ENCODE results near the gene SND1.

SND1 gene

GRCh38 chr7:128030654-128031611, 378.9 kb downstream of the SND1 start, which contains the start of gene LRRC4:
TSS of gene LRRC4 (minus strand) at chr7:128031437. CDS start at chr7:128030640, 797 bp downstream.
- DNase-seq: peak; percentile 58

DNA sequence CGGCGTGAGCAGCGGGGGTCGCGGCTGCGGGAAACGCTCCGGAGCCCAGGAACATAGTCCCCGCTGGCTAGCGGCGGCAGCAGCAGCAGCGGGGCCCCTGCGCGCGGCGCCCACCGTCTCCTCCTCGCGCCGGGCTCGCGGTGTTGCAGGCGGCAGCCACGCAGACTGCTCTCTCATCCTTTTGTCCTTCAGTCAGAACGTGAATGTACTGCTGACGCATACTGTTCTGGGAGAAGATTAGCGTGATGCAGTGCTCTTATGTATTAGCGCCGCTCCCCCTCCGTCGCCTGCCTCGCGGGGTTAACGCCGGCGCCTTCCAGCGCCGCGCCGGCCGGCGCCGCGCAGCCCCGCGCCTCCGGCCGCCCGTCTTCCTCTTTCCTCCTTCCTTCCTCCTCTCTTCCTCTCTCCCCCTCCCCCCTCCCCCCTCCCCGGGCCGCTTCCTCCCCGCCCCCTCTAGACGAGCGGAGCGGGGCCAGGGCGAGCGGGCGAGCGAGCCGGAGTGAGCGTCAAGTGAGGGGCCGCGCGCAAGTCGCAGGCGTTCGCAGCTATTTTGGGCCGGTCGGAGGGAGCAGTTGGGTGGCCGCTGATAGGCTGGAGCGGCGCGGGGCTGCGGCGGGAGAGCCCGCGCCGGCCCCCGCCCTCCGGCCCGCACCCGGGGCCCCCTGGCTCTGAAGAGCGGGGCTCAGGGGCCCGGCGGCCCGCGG, 380.1 kb downstream of the SND1 start:
- peak; percentile 75 for DNase-seq

- DNase-seq: peak; percentile 36
These were observed 380.7 kb downstream of the SND1 start for GRCh38 chr7:128032605-128033235.

- DNase-seq: no peak
These were observed 381.3 kb downstream of the SND1 start for GRCh38 chr7:128033246-128033645.

DNA sequence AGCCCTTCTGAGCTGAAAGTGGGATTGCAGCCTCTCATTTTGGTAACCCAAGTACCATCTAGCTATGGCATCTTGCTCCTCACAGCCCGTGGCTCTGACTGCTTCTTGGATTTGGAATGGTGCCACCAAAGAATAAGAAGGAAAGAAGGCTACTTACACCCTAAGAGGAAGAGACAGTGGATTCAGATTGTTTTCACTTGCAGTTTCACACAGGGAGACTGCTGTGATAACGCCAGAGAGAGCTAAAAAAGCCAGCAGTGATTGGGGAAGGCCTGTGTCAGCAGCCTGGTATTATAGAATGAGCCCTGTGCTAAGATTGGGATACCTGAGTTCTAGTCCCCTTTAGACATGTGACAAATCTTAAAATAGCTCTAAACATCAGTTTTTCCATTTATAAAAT, 382.8 kb downstream of the SND1 start:
- no peak for DNase-seq

DNA sequence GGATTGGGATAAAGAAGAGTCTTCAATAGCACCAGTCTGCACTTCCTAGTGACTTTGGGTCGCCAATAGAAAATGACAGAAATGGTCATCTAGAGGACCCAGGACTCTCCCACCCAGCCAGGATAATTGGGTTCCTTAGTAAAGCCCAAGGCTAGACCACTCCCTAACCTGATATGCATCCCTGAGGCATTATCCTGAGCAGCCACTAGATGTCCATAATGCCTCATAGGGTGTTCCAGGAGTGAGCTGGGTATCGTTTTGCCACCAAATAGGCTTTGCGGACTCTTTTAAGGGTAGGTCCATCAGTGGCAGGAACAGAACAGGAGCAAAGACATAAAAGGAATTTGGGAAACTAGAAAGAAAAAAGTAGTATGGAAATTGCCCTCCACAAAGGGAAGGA, 383.7 kb downstream of the SND1 start:
- no peak for DNase-seq

- DNase-seq: no peak
These were observed 384.4 kb downstream of the SND1 start for GRCh38 chr7:128036226-128036940.

- DNase-seq: no peak
These were observed 385.1 kb downstream of the SND1 start for GRCh38 chr7:128037081-128037480.

DNA sequence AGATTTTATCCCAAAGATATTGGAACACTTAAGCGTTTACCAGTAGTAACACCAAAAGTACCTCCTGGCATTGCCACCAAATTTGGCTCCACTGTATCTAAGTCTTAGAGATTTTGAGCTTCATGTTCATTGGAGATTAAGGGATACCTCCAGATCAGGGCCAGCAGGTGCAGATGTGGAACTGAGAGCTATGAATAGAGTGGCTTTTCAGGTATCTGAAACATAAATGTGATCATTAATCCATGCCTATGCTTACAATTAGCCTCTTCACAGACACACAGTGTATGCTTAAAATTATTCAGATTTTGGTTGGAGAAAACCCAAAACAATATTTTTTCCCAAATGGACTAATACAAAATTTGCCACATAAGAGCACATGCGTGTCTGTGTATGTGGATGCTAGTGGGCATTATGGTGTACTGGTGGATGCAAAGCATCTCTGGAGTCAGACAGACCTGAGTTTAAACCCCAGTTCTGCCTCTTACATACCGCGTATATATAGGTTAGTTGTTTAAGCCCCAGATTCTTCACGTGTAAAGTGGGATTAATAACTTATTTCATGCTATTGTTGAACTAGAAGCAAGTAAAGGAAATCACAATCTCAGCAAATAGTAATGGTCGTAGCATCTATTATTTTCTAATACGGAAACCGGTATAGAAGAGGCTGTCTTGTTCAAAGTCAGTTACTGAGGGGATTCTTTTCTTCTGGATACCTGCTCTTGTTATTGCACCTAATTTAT, 386.1 kb downstream of the SND1 start:
- DNase-seq: no peak

DNA sequence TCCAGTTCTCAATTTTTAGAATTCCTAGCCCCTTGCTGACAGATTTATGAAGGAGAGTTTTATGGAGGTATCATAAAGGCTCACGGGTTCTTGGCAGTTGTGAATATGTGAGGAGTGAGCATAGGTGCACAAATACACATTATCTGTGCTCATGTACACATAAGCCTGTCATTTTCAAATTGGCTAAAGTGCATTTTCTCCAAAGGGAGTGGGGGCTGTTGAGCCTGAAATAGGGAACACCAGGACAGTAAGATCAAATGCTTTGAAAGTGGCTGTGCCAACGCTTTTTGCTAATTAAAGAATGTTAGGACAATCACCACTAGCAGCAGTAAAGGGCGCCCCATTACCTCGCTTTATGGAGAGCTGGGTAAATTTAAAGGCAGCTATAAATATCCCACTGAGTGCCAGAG, 387.6 kb downstream of the SND1 start:
- no peak for DNase-seq

DNA sequence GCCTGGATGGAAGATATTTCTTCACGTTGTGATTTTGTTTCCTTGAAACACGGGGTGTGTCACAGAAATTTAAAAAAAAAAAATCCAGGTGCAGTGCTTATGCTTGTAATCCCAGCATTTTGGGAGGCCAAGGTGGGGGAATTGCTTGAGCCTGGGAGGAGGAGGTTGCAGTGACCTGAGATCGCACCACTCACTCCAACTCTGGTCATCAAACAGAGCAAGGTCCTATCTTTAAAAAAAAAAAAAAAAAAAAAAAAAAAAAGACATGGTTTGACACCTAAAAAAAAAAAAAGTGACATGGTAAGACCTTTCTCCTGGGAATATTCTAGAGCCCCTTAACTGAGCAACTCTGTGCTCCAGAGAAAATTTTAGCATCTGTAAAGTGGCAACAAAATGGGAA, 388.2 kb downstream of the SND1 start:
- no peak for DNase-seq

DNA sequence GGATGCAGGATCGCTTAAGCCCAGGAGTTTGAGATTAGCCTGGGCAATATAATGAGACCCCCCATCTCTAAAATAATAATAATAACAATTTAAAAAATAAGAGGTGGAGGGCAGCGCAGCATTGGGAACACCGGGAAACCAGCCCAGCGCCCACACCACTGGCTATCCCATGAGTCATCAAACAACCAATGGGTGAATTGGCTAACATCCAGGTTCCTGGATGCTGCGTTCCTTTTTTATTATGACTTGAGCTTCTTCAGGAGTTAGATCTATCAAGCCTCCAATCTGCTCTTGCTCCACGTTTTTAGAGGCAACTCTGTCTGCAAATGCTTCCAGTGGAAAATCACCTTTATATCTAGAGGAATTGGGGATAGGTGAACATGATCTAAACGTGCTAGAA, 389.2 kb downstream of the SND1 start:
- no peak for DNase-seq

DNA sequence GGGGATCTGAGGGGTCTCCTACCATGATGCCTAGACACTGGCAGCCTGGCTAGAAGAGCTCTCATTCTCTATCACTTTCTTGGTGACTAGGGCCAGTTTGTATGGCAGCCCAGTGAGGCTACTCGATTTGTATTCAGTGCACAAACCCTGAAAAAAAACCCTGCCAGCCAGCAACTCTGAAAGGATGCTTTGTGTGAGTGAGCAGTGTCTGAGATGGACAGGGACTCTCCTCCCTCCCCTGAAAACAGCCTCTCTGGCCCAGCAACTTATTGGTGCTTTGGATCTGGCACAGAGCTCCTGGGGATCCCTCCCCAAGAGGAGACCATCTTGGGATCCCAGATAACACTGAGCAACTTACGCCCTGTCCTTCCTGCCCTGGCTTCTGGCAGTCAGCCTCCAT, 390.0 kb downstream of the SND1 start:
- DNase-seq: no peak

GRCh38 chr7:128044064-128044463, 392.1 kb downstream of the SND1 start:
- no peak for DNase-seq

DNA sequence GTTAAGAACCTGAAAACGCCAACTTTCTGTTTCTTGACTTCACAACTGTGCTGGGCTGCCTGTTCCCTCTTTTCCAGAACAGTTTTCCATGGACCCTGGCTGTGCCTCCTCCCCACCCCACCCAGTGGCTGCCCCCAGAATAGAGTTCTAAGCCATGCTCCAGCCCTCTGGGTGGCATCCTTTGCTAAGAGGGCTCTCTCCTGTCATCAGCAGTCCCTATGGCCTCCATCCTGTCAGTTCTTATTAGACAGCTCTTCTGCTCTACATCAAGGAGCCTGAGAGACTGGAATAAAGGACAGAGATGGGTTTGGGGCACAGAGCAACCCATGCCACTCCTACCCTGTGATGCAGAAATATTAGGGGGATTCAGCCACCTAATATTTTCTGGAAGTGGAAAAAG, 393.2 kb downstream of the SND1 start:
- DNase-seq: no peak

DNA sequence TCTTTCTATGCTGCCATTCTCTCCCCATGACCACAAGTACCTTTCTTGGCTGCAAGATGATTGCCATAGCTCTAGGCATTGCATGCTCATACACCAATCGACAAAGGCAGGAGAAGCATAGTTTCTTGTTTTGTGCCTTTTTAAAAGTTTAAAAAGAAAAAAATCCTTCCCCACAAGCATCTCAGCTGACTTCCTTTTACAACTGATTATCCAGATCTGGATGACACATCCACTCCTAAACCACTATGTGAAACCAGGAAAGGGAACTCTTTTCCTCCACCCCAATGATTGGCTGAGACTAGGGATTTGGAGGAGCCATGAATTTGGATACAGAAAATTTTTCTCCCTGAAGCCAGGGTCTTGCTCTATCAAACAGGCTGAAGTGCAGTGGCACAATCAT, 393.8 kb downstream of the SND1 start:
- no peak for DNase-seq

DNA sequence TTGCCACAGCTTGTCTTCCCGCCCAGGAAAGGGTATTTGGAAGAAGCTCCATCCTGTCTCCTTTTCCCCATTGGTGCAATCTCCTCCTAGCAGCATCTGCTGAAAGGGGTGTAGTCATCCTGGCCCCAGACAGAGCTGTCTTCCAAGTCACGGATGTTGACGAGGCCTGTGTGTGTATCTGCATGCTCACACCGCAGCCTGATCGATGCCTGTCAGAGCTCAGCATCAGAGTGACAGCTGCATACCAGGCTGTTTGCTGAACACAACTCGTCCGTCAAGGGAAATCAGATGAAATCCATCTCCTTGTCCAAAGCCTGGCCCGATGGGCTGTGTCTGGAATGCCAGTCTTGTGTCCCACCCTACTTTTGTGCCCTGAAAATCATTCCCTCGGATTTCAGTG, 400.4 kb downstream of the SND1 start:
- no peak for DNase-seq

- no peak for DNase-seq
These were observed 401.0 kb downstream of the SND1 start for GRCh38 chr7:128053023-128053422.

GRCh38 chr7:128053991-128054390, 402.0 kb downstream of the SND1 start:
- no peak for DNase-seq

DNA sequence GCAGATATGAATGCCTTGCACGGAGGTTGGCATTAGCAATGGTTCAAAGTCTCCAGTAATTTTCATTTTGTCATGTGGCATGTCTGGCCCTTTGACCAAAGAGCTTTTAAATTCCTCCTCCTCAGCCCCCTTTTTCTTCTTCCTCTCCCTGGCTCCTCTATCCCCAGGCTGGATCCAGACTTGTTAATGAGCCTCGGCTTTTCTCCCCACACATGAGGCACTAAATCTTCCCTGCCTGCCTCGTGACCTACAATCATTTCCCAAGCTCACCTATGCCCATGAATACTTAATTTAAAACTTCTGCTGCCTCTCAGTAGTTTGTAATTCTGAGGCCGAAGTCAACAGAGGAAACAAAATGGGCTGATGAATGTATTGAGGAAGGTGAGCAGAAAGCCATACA, 402.5 kb downstream of the SND1 start:
- DNase-seq: no peak

DNA sequence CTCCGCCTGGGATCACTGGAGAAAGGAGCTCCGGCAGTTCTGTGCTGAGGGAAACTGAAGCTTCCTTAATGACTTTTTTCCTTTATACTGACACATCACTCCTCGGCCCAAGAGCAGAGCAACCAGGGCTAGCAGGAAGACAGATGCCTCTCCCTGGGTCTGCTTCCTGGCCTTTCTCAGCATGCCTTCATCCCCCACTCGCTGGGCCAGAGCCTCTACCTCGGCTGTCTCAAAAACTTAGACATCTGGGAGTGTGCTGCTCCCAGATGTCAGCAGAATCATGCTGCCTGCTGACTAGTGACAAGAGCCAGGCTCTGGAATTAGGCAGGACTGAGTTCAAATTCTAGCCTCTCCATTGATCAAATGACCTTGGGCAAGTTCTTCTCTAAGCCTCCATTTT, 403.6 kb downstream of the SND1 start:
- no peak for DNase-seq

DNA sequence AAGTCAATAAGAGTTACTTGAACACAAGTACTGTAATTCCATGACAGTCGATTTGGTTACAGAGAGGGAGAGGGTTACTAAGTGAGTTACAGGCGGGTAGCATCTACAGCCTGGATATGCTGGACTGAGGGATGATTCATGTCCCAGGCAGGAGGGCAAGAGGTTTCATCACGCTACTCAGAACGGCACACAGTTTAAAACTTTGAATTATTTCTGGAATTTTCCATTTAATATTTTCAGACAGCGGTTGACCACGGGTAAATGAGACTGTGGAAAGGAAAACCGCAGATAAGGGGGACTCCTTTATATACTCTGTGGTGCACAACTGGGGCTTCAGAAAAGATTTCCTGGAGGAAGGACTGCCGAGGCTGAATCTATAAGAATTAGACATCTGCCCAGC, 404.9 kb downstream of the SND1 start:
- no peak for DNase-seq
